Upper lobe of left lung (tissue), 6 donors: ENCODE measurements around the gene METTL9. TPM values are rescaled to one million over a fixed set of nuclear protein-coding genes. Genes with fewer than 3 reads are reported as not detected.

ENCODE experiments used
- small RNA-seq, 4 donors: library from RNA; depleted of rRNA; stranded (forward); fragments of <200 nt; gene quantifications; one replicate each; pipeline ENCODE3, GENCODE V24; 2016
- total RNA-seq, 6 donors: library from RNA; depleted of rRNA in 4 of 6; stranded (reverse); fragments of >200 nt in 4 of 6; gene quantifications; one replicate each; pipeline versions ENCODE4 v1.1.0 to v1.2.1, GENCODE V29; 2016 to 2021
- donor health status: DM: no; HTN: no; CAD: no; lungs with moderate emphysema.
- donor health status: DM: no; HTN: yes; CAD: no; lungs with severe emphysema.

The METTL9 gene
- total RNA-seq, 6 donors from 2014 or later: 57.1 to 120 (median 93.3) TPM

Small RNA genes within 50 kb of the gene (small RNA-seq; reads per million reads assigned to genes)
- gene RF00478 (0 reads per million in 4 donors), gene RNU6-1005P (0 reads per million in 4 donors), gene RNU6-196P (0 reads per million in 4 donors)

Other genes with a start within 250 kb of the METTL9 start
- 10 to 100 TPM in 4 of 6 donors, 1 to 10 TPM in 2; 7.0 to 74.0 (median 17.7) TPM for gene IGSF6, start 53.0 kb downstream of the METTL9 start, total RNA-seq
- gene OTOA, start 64.4 kb downstream of the METTL9 start, total RNA-seq: 1 to 10 TPM in 1 of 6 donors, under 1 TPM in 3, not detected in 2; 0.46 to 2.1 (median 0.65) TPM